Mammary epithelial cell (primary cell): ENCODE results near the gene TTLL4.

Experiments used
- CTCF ChIP-seq, 2 donors: IDR thresholded peaks in 1 of 2; conservative IDR thresholded peaks in 1 of 2; 2 replicates each; pipeline ENCODE4 v1.5.1; 2011 to 2012; ENCODE audit warnings: inconsistent platforms in 2 of 2, low read length in 2 of 2, mild to moderate bottlenecking in 2 of 2, control low read depth in 1 of 2, low read depth in 1 of 2; ENCODE audit not compliant: insufficient read depth in 1 of 2; ENCODE audit errors: extremely low read depth in 1 of 2
- EZH2 ChIP-seq: IDR thresholded peaks from 2 replicates; pipeline ENCODE4 v1.6.1; 2012; ENCODE audit warnings: low read length, inconsistent platforms, borderline replicate concordance

GRCh38 chr2:218761795-218762194 lies 51.2 kb downstream of the TTLL4 start:
- TF ChIP-seq CTCF (conservative IDR thresholded peaks at IDR 0.05 in 1 of 2, IDR thresholded peaks at IDR 0.05 in 1 of 2; ENCODE audit: extremely low read depth in 1 of 2, insufficient read depth in 1 of 2, low read depth in 1 of 2, low read length in 2 of 2) (no peak), EZH2 (no peak)
